ENCODE results near the gene AJAP1.

GRCh38 chr1:4762146-4762545 is 107.7 kb downstream of the AJAP1 start:
- TF ChIP-seq CTCF (IDR thresholded peaks at IDR 0.05) = no peak
- TF ChIP-seq POLR2A (IDR thresholded peaks at IDR 0.05) = no peak

All from testis (tissue), 2 donors.